Measurements from ENCODE around the gene TSACC. TPM values are rescaled to one million over a fixed set of nuclear protein-coding genes. Genes with fewer than 3 reads are reported as not detected.

Gene TSACC
- total RNA-seq, 2 donors from 2014 or later = not detected

Other genes starting within 250 kb of the TSACC start
- gene LMNA, start 223.8 kb upstream of the TSACC start, total RNA-seq = 10 to 100 TPM; 21.4 to 67.6 TPM
- gene SEMA4A, start 184.9 kb upstream of the TSACC start, total RNA-seq = 10 to 100 TPM in 1 of 2 donors, 1 to 10 TPM in 1; 3.9 to 16.6 TPM
- gene SLC25A44, start 144.4 kb upstream of the TSACC start, total RNA-seq = 10 to 100 TPM; 54.4 to 56.6 TPM
- 100 to 1,000 TPM in 1 of 2 donors, 10 to 100 TPM in 1; 90.6 to 105 TPM for gene PMF1, start 125.5 kb upstream of the TSACC start, total RNA-seq
- 1 to 10 TPM; 1.8 to 2.3 TPM for gene BGLAP, start 96.3 kb upstream of the TSACC start, total RNA-seq
- gene PAQR6, start 90.5 kb upstream of the TSACC start, total RNA-seq = 1 to 10 TPM; 5.9 to 9.5 TPM
- 100 to 1,000 TPM in 1 of 2 donors, 10 to 100 TPM in 1; 89.3 to 130 TPM for gene SMG5, start 55.7 kb upstream of the TSACC start, total RNA-seq
- gene TMEM79, start 54.2 kb upstream of the TSACC start, total RNA-seq = 10 to 100 TPM in 1 of 2 donors, 1 to 10 TPM in 1; 6.4 to 12.0 TPM
- gene GLMP, start 42.8 kb upstream of the TSACC start, total RNA-seq = 10 to 100 TPM; 17.2 to 19.6 TPM
- gene VHLL, start 39.2 kb upstream of the TSACC start, total RNA-seq = not detected
- gene CCT3, start 234 bp upstream of the TSACC start, total RNA-seq = 100 to 1,000 TPM; 299 to 338 TPM
- gene RHBG, start 30.7 kb downstream of the TSACC start, total RNA-seq = not detected
- 10 to 100 TPM; 48.1 to 62.2 TPM for gene MEF2D, start 162.2 kb downstream of the TSACC start, total RNA-seq
- gene IQGAP3, start 234.0 kb downstream of the TSACC start, total RNA-seq = 1 to 10 TPM; 3.4 to 6.4 TPM
- gene TTC24, start 241.2 kb downstream of the TSACC start, total RNA-seq = 1 to 10 TPM; 1.8 to 2.2 TPM